K562 (cell line): Measurements from ENCODE around the gene MED15. TPM values are rescaled to one million over a fixed set of nuclear protein-coding genes. Genes with fewer than 3 reads are reported as not detected.

Experiments used
- CREB1 ChIP-seq, 2 experiments: sonication (generic) in 1 of 2; formaldehyde crosslinking in 1 of 2; IDR thresholded peaks; 2 replicates each; pipeline versions ENCODE4 v1.6.1 to v1.8.0; 2012 to 2022; ENCODE audit warnings: inconsistent platforms in 1 of 2, mild to moderate bottlenecking in 1 of 2, missing genetic modification reagents in 1 of 2, moderate library complexity in 1 of 2
- EHMT2 ChIP-seq: fragments of 450-650 bp; IDR thresholded peaks from 2 replicates; pipeline ENCODE4 v1.6.1; 2018; ENCODE audit warnings: antibody characterized with exemption
- MEF2A ChIP-seq: IDR thresholded peaks from 2 replicates; pipeline ENCODE4 v1.6.1; 2011; ENCODE audit warnings: low read depth, mild to moderate bottlenecking, low read length, moderate library complexity; ENCODE audit not compliant: control insufficient read depth
- NFIC ChIP-seq: fragments of 450-650 bp; IDR thresholded peaks from 2 replicates; pipeline ENCODE4 v1.6.1; 2017; ENCODE audit warnings: mild to moderate bottlenecking, inconsistent platforms
- NUFIP1 ChIP-seq: fragments of 450-650 bp; IDR thresholded peaks from 2 replicates; pipeline ENCODE4 v1.6.1; 2018; ENCODE audit not compliant: partially characterized antibody
- PTTG1 ChIP-seq: fragments of 450-650 bp; IDR thresholded peaks from 2 replicates; pipeline ENCODE4 v1.6.1; 2016; ENCODE audit warnings: low read depth, mild to moderate bottlenecking, missing genetic modification characterization, missing compliant biosample characterization
- SIX5 ChIP-seq, 2 experiments: IDR thresholded peaks; 2 replicates each; pipeline ENCODE4 v1.6.1; 2011; ENCODE audit warnings: low read length in 2 of 2, borderline replicate concordance in 1 of 2, low read depth in 1 of 2, mild to moderate bottlenecking in 1 of 2, moderate library complexity in 1 of 2; ENCODE audit not compliant: insufficient read depth in 1 of 2
- XRCC4 ChIP-seq: IDR thresholded peaks from one replicate; pipeline ENCODE4 v1.6.1; 2011; ENCODE audit not compliant: insufficient read depth, insufficient read length; ENCODE audit errors: extremely low read depth
- ZNF121 ChIP-seq: sonication (generic); formaldehyde crosslinking; conservative IDR thresholded peaks from 2 replicates; pipeline ENCODE4 v1.8.0; 2022; ENCODE audit warnings: missing genetic modification reagents
- ZNF174 ChIP-seq: fragments of 250-450 bp; sonication (Bioruptor Pico); IDR thresholded peaks from 2 replicates; pipeline ENCODE4 v1.4.0; 2020; ENCODE audit warnings: mild to moderate bottlenecking
- ZNF347 ChIP-seq: fragments of 450-650 bp; formaldehyde crosslinking; IDR thresholded peaks from 2 replicates; pipeline ENCODE4 v1.4.0; 2020; ENCODE audit warnings: low read depth, mild to moderate bottlenecking, moderate library complexity
- ZNF583 ChIP-seq: fragments of 250-450 bp; sonication (Bioruptor Pico); IDR thresholded peaks from 2 replicates; pipeline ENCODE4 v1.4.0; 2020
- ZNF76 ChIP-seq: fragments of 250-450 bp; sonication (Bioruptor Pico); IDR thresholded peaks from 2 replicates; pipeline ENCODE4 v1.4.0; 2020; ENCODE audit warnings: mild to moderate bottlenecking, moderate library complexity, borderline replicate concordance
- polyA plus RNA-seq, 8 experiments: library from polyadenylated mRNA; depleted of rRNA in 4 of 8; stranded (reverse) in 5 of 8; unstranded in 3 of 8; fragments of >200 nt; fragmentation: Nextera tagmentation in 2 of 8; fragmentation: Illumina TruSeq in 1 of 8; extraction: Ambion mirVana in 2 of 8; extraction: Trizol in 1 of 8; gene quantifications; 2 replicates each; pipeline versions ENCODE4 v1.2.1 to v1.2.3, GENCODE V29; 2011 to 2014; ENCODE audit warnings: inconsistent platforms in 1 of 8, missing spikeins in 1 of 8
- total RNA-seq, 7 experiments: library from RNA; depleted of rRNA in 6 of 7; stranded (reverse); fragments of >200 nt in 6 of 7; fragmentation: Illumina TruSeq in 2 of 7; extraction: Trizol in 2 of 7; gene quantifications; 2 replicates each; pipeline versions ENCODE4 v1.2.1 to v1.2.3, GENCODE V29; 2011 to 2021; ENCODE audit warnings: low replicate concordance in 1 of 7
- TF ChIP-seq, protein P1 (sequence below): conservative IDR thresholded peaks from 2 replicates; pipeline ENCODE4 v1.6.1; 2011; ENCODE audit warnings: low read depth, mild to moderate bottlenecking, low read length; ENCODE audit not compliant: control insufficient read depth
- TF ChIP-seq, protein P2 (sequence below): fragments of 250-450 bp; sonication (Bioruptor Pico); IDR thresholded peaks from 2 replicates; pipeline ENCODE4 v1.8.0; 2022; ENCODE audit warnings: moderate library complexity, mild to moderate bottlenecking, inconsistent platforms

The MED15 gene
- total and polyA plus RNA-seq, 9 of the 15 experiments (the other 6 are each of a cell fraction or from before 2014, with no cell fraction given), result 4.0 to 271 (median 60.1) TPM

DNA sequence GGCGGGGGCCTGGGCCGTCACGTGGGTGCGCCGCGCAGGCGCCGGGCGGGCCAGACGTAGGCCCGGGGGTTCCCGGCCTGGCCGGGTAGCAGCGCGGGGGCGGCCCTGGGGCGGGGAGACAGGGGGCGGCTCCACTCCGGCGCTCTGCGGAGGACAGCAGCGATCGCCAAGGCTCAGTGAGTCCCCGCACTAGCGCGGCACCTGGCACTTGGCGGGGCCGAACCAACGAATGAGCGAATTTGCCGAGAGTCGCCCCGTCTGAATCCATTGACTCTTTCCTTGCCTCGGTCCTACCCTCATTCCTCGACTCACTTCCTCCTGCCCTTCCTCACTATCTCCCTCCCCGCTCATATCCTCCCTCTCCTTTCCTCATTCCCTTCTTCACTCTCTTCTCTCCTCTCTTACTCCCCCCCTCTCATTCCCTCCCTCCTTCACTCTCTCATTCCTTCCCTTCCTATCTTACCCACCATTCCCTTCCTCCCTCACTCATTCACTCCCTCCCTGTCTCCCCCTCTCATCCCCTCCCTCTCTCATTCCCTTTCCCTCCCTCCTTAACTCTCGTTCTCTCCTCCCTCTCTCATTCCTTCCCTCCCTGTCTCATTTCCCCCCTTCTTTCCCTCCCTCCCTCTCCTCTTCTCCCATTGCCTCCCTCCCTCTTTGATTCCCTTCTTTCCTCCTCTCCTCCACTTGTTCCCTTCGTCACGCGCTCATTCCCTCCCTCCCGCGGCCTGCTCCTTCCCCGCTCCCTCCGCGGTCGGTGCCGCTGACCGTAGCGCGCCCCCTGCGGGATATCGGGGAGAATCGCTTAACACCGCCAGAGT, 11.3 kb upstream of the MED15 start (continued):
- TF ChIP-seq NFIC, result no peak
- TF ChIP-seq CREB1 (IDR thresholded peaks at IDR 0.05), result peak; percentile 63
- TF ChIP-seq CREB1 (CRISPR knock-in tag; IDR thresholded peaks at IDR 0.05), result no peak
- peak; percentile 94 for TF ChIP-seq ZNF76 (CRISPR knock-in tag)
- 0 out of 2 replicates have a peak, but pooled peaks have one; percentile 62 for TF ChIP-seq ZNF347 (CRISPR knock-in tag)
- TF ChIP-seq NUFIP1, result no peak
- TF ChIP-seq PTTG1 (tag), result no peak
- no peak for TF ChIP-seq ZNF121
- TF ChIP-seq, protein P1, sequence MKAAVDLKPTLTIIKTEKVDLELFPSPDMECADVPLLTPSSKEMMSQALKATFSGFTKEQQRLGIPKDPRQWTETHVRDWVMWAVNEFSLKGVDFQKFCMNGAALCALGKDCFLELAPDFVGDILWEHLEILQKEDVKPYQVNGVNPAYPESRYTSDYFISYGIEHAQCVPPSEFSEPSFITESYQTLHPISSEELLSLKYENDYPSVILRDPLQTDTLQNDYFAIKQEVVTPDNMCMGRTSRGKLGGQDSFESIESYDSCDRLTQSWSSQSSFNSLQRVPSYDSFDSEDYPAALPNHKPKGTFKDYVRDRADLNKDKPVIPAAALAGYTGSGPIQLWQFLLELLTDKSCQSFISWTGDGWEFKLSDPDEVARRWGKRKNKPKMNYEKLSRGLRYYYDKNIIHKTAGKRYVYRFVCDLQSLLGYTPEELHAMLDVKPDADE, result peak; percentile 62
- TF ChIP-seq SIX5 (IDR thresholded peaks at IDR 0.05; ENCODE audit: borderline replicate concordance in 1 of 2, insufficient read depth in 1 of 2, low read depth in 1 of 2, low read length in 2 of 2), result no peak
- peak; percentile 83; the same call in 1 of the 2 replicates for TF ChIP-seq ZNF174 (CRISPR knock-in tag)
- TF ChIP-seq ZNF583, result peak; percentile 53; the same call in 1 of the 2 replicates
- TF ChIP-seq EHMT2, result no peak
- no peak for TF ChIP-seq MEF2A
- TF ChIP-seq XRCC4, result no peak
- TF ChIP-seq, protein P2, sequence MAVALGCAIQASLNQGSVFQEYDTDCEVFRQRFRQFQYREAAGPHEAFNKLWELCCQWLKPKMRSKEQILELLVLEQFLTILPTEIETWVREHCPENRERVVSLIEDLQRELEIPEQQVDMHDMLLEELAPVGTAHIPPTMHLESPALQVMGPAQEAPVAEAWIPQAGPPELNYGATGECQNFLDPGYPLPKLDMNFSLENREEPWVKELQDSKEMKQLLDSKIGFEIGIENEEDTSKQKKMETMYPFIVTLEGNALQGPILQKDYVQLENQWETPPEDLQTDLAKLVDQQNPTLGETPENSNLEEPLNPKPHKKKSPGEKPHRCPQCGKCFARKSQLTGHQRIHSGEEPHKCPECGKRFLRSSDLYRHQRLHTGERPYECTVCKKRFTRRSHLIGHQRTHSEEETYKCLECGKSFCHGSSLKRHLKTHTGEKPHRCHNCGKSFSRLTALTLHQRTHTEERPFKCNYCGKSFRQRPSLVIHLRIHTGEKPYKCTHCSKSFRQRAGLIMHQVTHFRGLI (CRISPR knock-in tag), result peak; percentile 74
